ENCODE data around the gene CLMN. TPM values are rescaled to one million over a fixed set of nuclear protein-coding genes. Genes with fewer than 3 reads are reported as not detected.

Gene CLMN
- total and polyA plus RNA-seq, 2 of the 13 experiments (the other 11 are each of a cell fraction or from before 2014, with no cell fraction given): 15.1 to 16.7 TPM

DNA sequence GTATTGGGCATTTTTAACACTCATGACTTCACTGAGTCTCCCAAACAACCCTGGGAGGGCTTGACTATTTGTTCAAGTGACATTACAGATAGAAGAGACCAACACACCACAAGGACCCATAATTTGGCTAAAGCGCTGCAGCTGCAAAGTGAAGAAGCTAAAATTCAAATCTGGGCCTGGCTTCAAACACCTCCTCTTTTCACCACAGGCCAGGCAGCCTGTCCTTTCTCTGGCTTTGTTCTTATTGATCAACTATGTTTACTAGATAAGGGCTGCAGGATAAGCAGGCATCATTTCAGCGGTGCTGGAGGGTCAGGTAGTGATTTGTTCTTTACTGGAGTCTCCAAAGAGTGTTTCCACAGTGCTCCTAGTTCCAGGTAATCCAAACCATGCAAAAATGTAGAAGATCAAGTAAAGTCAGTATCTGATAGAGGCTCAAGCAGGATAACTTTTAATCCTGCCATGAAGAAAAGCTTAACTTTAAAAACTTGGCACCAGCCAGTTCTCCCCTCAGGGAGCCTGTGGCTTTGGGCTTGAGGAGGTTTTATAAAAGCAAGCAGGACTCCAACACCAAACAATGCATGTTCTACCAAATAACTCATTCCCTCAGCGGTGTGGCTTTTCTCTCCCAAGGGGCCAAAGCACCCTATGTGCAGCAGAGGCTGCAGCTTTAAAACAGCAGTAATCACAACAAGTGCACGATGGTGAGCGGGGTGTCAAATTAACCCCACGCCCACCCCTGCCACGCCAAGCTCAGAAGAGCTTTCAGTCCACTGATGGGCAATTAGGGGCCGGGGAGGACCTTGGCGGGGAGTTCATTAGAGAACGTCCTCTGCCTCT lies 16.8 kb downstream of the CLMN start (continued):
- no peak for TF ChIP-seq AKAP8 (CRISPR knock-in tag; IDR thresholded peaks at IDR 0.05)
- no peak for TF ChIP-seq ZNF615 (CRISPR knock-in tag; IDR thresholded peaks at IDR 0.05; ENCODE audit: borderline replicate concordance)
- 0 out of 2 replicates have a peak, but pooled peaks have one; percentile 14 for TF ChIP-seq GATAD2A (CRISPR knock-in tag; IDR thresholded peaks at IDR 0.05)
- no peak for TF ChIP-seq U2AF2 (IDR thresholded peaks at IDR 0.05; ENCODE audit: low read depth, low read length)
- TF ChIP-seq, protein P1, sequence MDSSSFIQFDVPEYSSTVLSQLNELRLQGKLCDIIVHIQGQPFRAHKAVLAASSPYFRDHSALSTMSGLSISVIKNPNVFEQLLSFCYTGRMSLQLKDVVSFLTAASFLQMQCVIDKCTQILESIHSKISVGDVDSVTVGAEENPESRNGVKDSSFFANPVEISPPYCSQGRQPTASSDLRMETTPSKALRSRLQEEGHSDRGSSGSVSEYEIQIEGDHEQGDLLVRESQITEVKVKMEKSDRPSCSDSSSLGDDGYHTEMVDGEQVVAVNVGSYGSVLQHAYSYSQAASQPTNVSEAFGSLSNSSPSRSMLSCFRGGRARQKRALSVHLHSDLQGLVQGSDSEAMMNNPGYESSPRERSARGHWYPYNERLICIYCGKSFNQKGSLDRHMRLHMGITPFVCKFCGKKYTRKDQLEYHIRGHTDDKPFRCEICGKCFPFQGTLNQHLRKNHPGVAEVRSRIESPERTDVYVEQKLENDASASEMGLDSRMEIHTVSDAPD (CRISPR knock-in tag; IDR thresholded peaks at IDR 0.05): no peak
- TF ChIP-seq ZSCAN20 (CRISPR knock-in tag; IDR thresholded peaks at IDR 0.05; ENCODE audit: borderline replicate concordance): no peak
- TF ChIP-seq ZFAT (CRISPR knock-in tag; conservative IDR thresholded peaks at IDR 0.05): no peak
- TF ChIP-seq ADNP (CRISPR knock-in tag; IDR thresholded peaks at IDR 0.05): no peak
- no peak for TF ChIP-seq PRPF4 (IDR thresholded peaks at IDR 0.05; ENCODE audit: low read depth, low read length, poor library complexity, severe bottlenecking)
- TF ChIP-seq, protein P2, sequence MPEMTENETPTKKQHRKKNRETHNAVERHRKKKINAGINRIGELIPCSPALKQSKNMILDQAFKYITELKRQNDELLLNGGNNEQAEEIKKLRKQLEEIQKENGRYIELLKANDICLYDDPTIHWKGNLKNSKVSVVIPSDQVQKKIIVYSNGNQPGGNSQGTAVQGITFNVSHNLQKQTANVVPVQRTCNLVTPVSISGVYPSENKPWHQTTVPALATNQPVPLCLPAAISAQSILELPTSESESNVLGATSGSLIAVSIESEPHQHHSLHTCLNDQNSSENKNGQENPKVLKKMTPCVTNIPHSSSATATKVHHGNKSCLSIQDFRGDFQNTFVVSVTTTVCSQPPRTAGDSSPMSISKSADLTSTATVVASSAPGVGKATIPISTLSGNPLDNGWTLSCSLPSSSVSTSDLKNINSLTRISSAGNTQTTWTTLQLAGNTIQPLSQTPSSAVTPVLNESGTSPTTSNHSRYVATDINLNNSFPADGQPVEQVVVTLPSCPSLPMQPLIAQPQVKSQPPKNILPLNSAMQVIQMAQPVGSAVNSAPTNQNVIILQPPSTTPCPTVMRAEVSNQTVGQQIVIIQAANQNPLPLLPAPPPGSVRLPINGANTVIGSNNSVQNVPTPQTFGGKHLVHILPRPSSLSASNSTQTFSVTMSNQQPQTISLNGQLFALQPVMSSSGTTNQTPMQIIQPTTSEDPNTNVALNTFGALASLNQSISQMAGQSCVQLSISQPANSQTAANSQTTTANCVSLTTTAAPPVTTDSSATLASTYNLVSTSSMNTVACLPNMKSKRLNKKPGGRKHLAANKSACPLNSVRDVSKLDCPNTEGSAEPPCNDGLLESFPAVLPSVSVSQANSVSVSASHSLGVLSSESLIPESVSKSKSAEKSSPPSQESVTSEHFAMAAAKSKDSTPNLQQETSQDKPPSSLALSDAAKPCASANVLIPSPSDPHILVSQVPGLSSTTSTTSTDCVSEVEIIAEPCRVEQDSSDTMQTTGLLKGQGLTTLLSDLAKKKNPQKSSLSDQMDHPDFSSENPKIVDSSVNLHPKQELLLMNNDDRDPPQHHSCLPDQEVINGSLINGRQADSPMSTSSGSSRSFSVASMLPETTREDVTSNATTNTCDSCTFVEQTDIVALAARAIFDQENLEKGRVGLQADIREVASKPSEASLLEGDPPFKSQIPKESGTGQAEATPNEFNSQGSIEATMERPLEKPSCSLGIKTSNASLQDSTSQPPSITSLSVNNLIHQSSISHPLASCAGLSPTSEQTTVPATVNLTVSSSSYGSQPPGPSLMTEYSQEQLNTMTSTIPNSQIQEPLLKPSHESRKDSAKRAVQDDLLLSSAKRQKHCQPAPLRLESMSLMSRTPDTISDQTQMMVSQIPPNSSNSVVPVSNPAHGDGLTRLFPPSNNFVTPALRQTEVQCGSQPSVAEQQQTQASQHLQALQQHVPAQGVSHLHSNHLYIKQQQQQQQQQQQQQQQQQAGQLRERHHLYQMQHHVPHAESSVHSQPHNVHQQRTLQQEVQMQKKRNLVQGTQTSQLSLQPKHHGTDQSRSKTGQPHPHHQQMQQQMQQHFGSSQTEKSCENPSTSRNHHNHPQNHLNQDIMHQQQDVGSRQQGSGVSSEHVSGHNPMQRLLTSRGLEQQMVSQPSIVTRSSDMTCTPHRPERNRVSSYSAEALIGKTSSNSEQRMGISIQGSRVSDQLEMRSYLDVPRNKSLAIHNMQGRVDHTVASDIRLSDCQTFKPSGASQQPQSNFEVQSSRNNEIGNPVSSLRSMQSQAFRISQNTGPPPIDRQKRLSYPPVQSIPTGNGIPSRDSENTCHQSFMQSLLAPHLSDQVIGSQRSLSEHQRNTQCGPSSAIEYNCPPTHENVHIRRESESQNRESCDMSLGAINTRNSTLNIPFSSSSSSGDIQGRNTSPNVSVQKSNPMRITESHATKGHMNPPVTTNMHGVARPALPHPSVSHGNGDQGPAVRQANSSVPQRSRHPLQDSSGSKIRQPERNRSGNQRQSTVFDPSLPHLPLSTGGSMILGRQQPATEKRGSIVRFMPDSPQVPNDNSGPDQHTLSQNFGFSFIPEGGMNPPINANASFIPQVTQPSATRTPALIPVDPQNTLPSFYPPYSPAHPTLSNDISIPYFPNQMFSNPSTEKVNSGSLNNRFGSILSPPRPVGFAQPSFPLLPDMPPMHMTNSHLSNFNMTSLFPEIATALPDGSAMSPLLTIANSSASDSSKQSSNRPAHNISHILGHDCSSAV (CRISPR knock-in tag; IDR thresholded peaks at IDR 0.05; ENCODE audit: borderline replicate concordance): no peak
- no peak for TF ChIP-seq MEIS1 (CRISPR knock-in tag; IDR thresholded peaks at IDR 0.05; ENCODE audit: borderline replicate concordance)
- TF ChIP-seq GLI4 (CRISPR knock-in tag; IDR thresholded peaks at IDR 0.05; ENCODE audit: borderline replicate concordance): no peak
- TF ChIP-seq PTBP1 (IDR thresholded peaks at IDR 0.05; ENCODE audit: low read depth, low read length, poor library complexity, severe bottlenecking): no peak
- no peak for TF ChIP-seq NFE2L1 (CRISPR knock-in tag; IDR thresholded peaks at IDR 0.05; ENCODE audit: borderline replicate concordance)
- TF ChIP-seq HNF4G (IDR thresholded peaks at IDR 0.05; ENCODE audit: borderline replicate concordance, low read depth, low read length): no peak
- TF ChIP-seq HNF4G (CRISPR knock-in tag; IDR thresholded peaks at IDR 0.05; ENCODE audit: borderline replicate concordance, low read depth): no peak
- TF ChIP-seq CBX1 (IDR thresholded peaks at IDR 0.05; ENCODE audit: low read depth): no peak
- no peak for TF ChIP-seq KLF16 (CRISPR knock-in tag; IDR thresholded peaks at IDR 0.05)
- no peak for TF ChIP-seq ETV6 (CRISPR knock-in tag; conservative IDR thresholded peaks at IDR 0.05)
- no peak for TF ChIP-seq SOX6 (IDR thresholded peaks at IDR 0.05)
- TF ChIP-seq SOX6 (CRISPR knock-in tag; IDR thresholded peaks at IDR 0.05): 0 out of 2 replicates have a peak, but pooled peaks have one; percentile 31

All from HepG2 (cell line).